ENCODE data around the gene RTKN. TPM values are rescaled to one million over a fixed set of nuclear protein-coding genes. Genes with fewer than 3 reads are reported as not detected.

RTKN gene
- total and polyA plus RNA-seq, 10 of the 15 experiments (the other 5 are each of a cell fraction or from before 2014, with no cell fraction given), result 0.50 to 12.3 (median 5.4) TPM

- TF ChIP-seq CBFB (IDR thresholded peaks at IDR 0.05; ENCODE audit: low read depth) (peak; percentile 41), RAD21 (IDR thresholded peaks at IDR 0.05; ENCODE audit: insufficient read depth, low read depth, low read length) (peak; percentile 78), SMAD1 (IDR thresholded peaks at IDR 0.05; ENCODE audit: low read depth, partially characterized antibody) (no peak), PRDM15 (CRISPR knock-in tag; IDR thresholded peaks at IDR 0.05) (no peak), E4F1 (IDR thresholded peaks at IDR 0.05; ENCODE audit: borderline replicate concordance, partially characterized antibody) (peak; percentile 43), RAD51 (IDR thresholded peaks at IDR 0.05) (no peak), ZBED1 (IDR thresholded peaks at IDR 0.05; ENCODE audit: borderline replicate concordance) (no peak), POLR2AphosphoS2 (IDR thresholded peaks at IDR 0.05; ENCODE audit: low read depth, low read length) (no peak), STAT1 (conservative IDR thresholded peaks at IDR 0.05) (peak; percentile 57; the same call in 1 of the 2 replicates), EP300 (IDR thresholded peaks at IDR 0.05; ENCODE audit: borderline replicate concordance in 1 of 2, control insufficient read depth in 1 of 2, low read depth in 2 of 2, low read length in 2 of 2) (no peak), RB1 (IDR thresholded peaks at IDR 0.05; ENCODE audit: borderline replicate concordance) (0 out of 2 replicates have a peak, but pooled peaks have one; percentile 24), ELK1 (IDR thresholded peaks at IDR 0.05; ENCODE audit: low read depth, low read length) (peak; percentile 66), HDGF (IDR thresholded peaks at IDR 0.05) (no peak), BRCA1 (IDR thresholded peaks at IDR 0.05; ENCODE audit: low read depth, low read length) (no peak), PML (IDR thresholded peaks at IDR 0.05; ENCODE audit: low read length) (no peak), MTA3 (IDR thresholded peaks at IDR 0.05; ENCODE audit: borderline replicate concordance, low read length) (no peak), SRF (IDR thresholded peaks at IDR 0.05; ENCODE audit: low read depth in 2 of 2, low read length in 2 of 2) (0 out of 4 replicates have a peak, but pooled peaks of 1 of the 2 experiments have one; percentile 27), YY1 (IDR thresholded peaks at IDR 0.05; ENCODE audit: low read depth, low read length) (peak; percentile 99)
- TF ChIP-seq, protein P1, sequence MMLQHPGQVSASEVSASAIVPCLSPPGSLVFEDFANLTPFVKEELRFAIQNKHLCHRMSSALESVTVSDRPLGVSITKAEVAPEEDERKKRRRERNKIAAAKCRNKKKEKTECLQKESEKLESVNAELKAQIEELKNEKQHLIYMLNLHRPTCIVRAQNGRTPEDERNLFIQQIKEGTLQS (IDR thresholded peaks at IDR 0.05; ENCODE audit: borderline replicate concordance, extremely low read depth, low read depth, low read length), result no peak
- TF ChIP-seq, protein P2, sequence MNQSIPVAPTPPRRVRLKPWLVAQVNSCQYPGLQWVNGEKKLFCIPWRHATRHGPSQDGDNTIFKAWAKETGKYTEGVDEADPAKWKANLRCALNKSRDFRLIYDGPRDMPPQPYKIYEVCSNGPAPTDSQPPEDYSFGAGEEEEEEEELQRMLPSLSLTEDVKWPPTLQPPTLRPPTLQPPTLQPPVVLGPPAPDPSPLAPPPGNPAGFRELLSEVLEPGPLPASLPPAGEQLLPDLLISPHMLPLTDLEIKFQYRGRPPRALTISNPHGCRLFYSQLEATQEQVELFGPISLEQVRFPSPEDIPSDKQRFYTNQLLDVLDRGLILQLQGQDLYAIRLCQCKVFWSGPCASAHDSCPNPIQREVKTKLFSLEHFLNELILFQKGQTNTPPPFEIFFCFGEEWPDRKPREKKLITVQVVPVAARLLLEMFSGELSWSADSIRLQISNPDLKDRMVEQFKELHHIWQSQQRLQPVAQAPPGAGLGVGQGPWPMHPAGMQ (IDR thresholded peaks at IDR 0.05; ENCODE audit: borderline replicate concordance), result no peak
Measured at GRCh38 chr2:74482801-74483674, 41.3 kb upstream of the RTKN start, which contains the start of the genes CCDC142 and TTC31 (continued).
